Neutrophil (primary cell): ENCODE results near the gene PCBP2.

Source experiments
- H3K27ac ChIP-seq: fragments of 200-600 bp; sonication (generic); 2 replicates; pipeline ENCODE4 v1.5.1; 2016; ENCODE audit warnings: mild to moderate bottlenecking, moderate library complexity
- H3K27me3 ChIP-seq: fragments of 200-600 bp; sonication (generic); 2 replicates; pipeline ENCODE4 v1.6.0; 2016; ENCODE audit warnings: mild to moderate bottlenecking
- H3K36me3 ChIP-seq: fragments of 200-600 bp; sonication (generic); 2 replicates; pipeline ENCODE4 v1.5.1; 2017
- H3K4me1 ChIP-seq, 2 experiments: fragments of 200-600 bp in 1 of 2; sonication (generic) in 1 of 2; 1 replicate in 1 of 2; 2 replicates in 1 of 2; pipeline versions ENCODE4 v1.5.1 to v1.6.1; 2013 to 2016; ENCODE audit warnings: low read depth in 1 of 2, low read length in 1 of 2, mild to moderate bottlenecking in 1 of 2, moderate library complexity in 1 of 2; ENCODE audit not compliant: control insufficient read depth in 1 of 2, insufficient read depth in 1 of 2
- H3K4me3 ChIP-seq, 2 experiments: fragments of 200-600 bp in 1 of 2; sonication (generic) in 1 of 2; 1 replicate in 1 of 2; 2 replicates in 1 of 2; pipeline ENCODE4 v1.5.1; 2013 to 2016; ENCODE audit warnings: low read depth in 1 of 2, low read length in 1 of 2, mild to moderate bottlenecking in 1 of 2, moderate library complexity in 1 of 2
- H3K9me3 ChIP-seq: fragments of 200-600 bp; sonication (generic); 2 replicates; pipeline ENCODE4 v1.5.1; 2016
- CTCF ChIP-seq: fragments of 200-600 bp; sonication (generic); IDR thresholded peaks from 2 replicates; pipeline ENCODE4 v1.5.1; 2016; ENCODE audit warnings: antibody characterized with exemption

PCBP2 gene

GRCh38 chr12:53506881-53507602 is 55.1 kb downstream of the PCBP2 start, which contains the start of gene NPFF:
Gene NPFF (minus strand): TSS chr12:53507484. CDS start chr12:53507474, 10 bp downstream.
- peaks cover 28% of the 10 kb centered on the region for H3K36me3 ChIP-seq

GRCh38 chr12:53507603-53507885 is 55.6 kb downstream of the PCBP2 start:
- H3K27me3 ChIP-seq, result no peaks in the 10 kb centered on the region
- no peak for TF ChIP-seq CTCF
- H3K4me1 ChIP-seq, result peaks cover 7 to 10% of the 10 kb centered on the region in 2 experiments
- H3K9me3 ChIP-seq, result no peaks in the 10 kb centered on the region
- H3K36me3 ChIP-seq, result peaks cover 33% of the 10 kb centered on the region
- H3K27ac ChIP-seq, result no peak overlapping the region
- H3K4me3 ChIP-seq, result no peak overlapping the region

More at GRCh38 chr12:53506881-53507602, 55.1 kb downstream of the PCBP2 start, which contains the start of gene NPFF:
- no peaks in the 10 kb centered on the region for H3K9me3 ChIP-seq
- TF ChIP-seq CTCF, result no peak
- H3K4me1 ChIP-seq, result peaks cover 7 to 11% of the 10 kb centered on the region in 2 experiments
- no peaks in the 10 kb centered on the region for H3K27me3 ChIP-seq
- no peak within 1 kb of the TSS for H3K27ac ChIP-seq
- H3K4me3 ChIP-seq, result no peak within 1 kb of the TSS

- peak; percentile 96 for TF ChIP-seq CTCF
- Histone ChIP-seq H3K36me3 (peaks cover 44% of the 10 kb centered on the region), H3K4me1 (peaks cover 7 to 10% of the 10 kb centered on the region in 2 experiments), H3K27ac (peak overlapping the region; percentile 30), H3K4me3 (no peak overlapping the region), H3K9me3 (no peaks in the 10 kb centered on the region), H3K27me3 (no peaks in the 10 kb centered on the region)
These were observed 56.8 kb downstream of the PCBP2 start for GRCh38 chr12:53508534-53509170.

GRCh38 chr12:53510181-53510812 is 58.4 kb downstream of the PCBP2 start:
- no peak for TF ChIP-seq CTCF
- Histone ChIP-seq H3K27ac (no peak overlapping the region), H3K4me1 (peaks cover 7 to 10% of the 10 kb centered on the region in 2 experiments), H3K36me3 (peaks cover 61% of the 10 kb centered on the region), H3K9me3 (no peaks in the 10 kb centered on the region), H3K4me3 (no peak overlapping the region), H3K27me3 (no peaks in the 10 kb centered on the region)

DNA sequence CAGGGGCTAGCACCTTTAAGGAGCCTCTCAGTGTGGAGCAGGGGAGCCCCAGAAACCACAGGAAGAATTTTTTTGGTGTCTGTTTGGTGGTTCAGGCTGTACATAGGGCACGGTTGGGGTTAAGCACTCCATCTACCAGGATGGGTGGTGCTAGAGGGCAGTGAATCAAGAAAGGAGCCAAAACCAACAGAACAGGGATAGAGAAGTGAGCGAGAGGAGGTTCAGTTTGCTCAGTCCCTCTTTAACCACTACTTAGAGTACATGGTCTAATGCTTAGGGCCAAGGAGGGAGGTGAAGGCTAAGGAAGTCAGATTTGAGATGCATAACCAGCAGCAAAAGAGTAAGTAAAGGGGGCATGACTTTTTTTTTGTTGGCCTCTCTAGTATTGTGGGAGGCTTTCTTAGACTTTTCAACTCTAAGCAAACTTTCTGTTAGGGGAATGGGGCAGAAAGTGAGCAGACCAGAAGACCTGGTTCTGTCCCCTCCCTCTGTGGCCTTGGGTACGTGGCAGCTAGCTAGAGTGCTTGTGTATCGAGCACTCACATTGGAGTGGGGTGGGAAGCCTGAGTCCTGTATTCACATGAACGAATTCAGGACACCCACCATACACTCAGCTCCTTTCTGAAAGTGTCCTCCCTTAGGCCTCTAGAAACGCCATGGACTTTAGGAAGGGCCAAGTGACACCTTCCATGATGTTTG is 62.0 kb downstream of the PCBP2 start:
- H3K36me3 ChIP-seq, result peaks cover 88% of the 10 kb centered on the region
- H3K4me3 ChIP-seq, result no peak overlapping the region
- no peaks in the 10 kb centered on the region for H3K9me3 ChIP-seq
- no peak overlapping the region for H3K27ac ChIP-seq
- TF ChIP-seq CTCF, result no peak
- H3K27me3 ChIP-seq, result no peaks in the 10 kb centered on the region
- H3K4me1 ChIP-seq, result peaks cover 0 to 4% of the 10 kb centered on the region in 2 experiments
